H1 (cell line): ENCODE data around the gene FOXN4. TPM values are rescaled to one million over a fixed set of nuclear protein-coding genes. Genes with fewer than 3 reads are reported as not detected.

Experiments
- CTCF ChIA-PET: fragments of 300-600 bp; sonication (Branson Sonifier 250); formaldehyde crosslinking; loops from one replicate; lab custom pipeline; 2021; ENCODE audit not compliant: partially characterized antibody; lab: Charles Lee
- POLR2A ChIA-PET: fragments of 300-600 bp; sonication (Branson Sonifier 250); formaldehyde crosslinking; loops from one replicate; lab custom pipeline; 2021; ENCODE audit warnings: inconsistent platforms; ENCODE audit not compliant: partially characterized antibody; lab: Charles Lee
- DNase-seq, 2 experiments: peaks; one replicate each; pipeline versions ENCODE4 v3.0.0 to v3.0.0-alpha.2; 2010 to 2022; ENCODE audit warnings: low spot score in 2 of 2, low read depth in 1 of 2, mixed read lengths in 1 of 2
- FAIRE-seq: peaks from 2 replicates; lab custom pipeline; 2011; peaks lifted over from hg19 to GRCh38; lab: Jason Lieb, UNC
- H2AFZ ChIP-seq: 2 replicates; pipeline ENCODE4 v1.8.1; 2012; ENCODE audit warnings: low read length, inconsistent platforms
- H2AK5ac ChIP-seq: 2 replicates; pipeline ENCODE4 v1.6.1; 2013; ENCODE audit warnings: low read depth, low read length
- H2BK120ac ChIP-seq: replicated peaks from 2 replicates; pipeline ENCODE3; 2013; ENCODE audit warnings: low read depth, low read length, inconsistent platforms
- H2BK12ac ChIP-seq: 2 replicates; pipeline ENCODE4 v1.6.1; 2013; ENCODE audit warnings: low read depth, low read length
- H2BK15ac ChIP-seq: 2 replicates; pipeline ENCODE4 v1.6.1; 2013; ENCODE audit warnings: low read length
- H2BK20ac ChIP-seq: 2 replicates; pipeline ENCODE4 v1.6.1; 2013; ENCODE audit warnings: low read length
- H2BK5ac ChIP-seq: 2 replicates; pipeline ENCODE4 v1.6.1; 2013; ENCODE audit warnings: low read depth, low read length
- H3K14ac ChIP-seq: 2 replicates; pipeline ENCODE4 v1.6.1; 2013; ENCODE audit warnings: inconsistent platforms; ENCODE audit not compliant: insufficient read length
- H3K18ac ChIP-seq: 2 replicates; pipeline ENCODE4 v1.6.1; 2013; ENCODE audit warnings: low read length; ENCODE audit errors: extremely low read depth
- H3K23ac ChIP-seq: 2 replicates; pipeline ENCODE4 v1.6.1; 2013; ENCODE audit warnings: inconsistent platforms; ENCODE audit not compliant: insufficient read length
- H3K23me2 ChIP-seq: 2 replicates; pipeline ENCODE4 v1.6.1; 2013; ENCODE audit warnings: low read depth, low read length
- H3K27ac ChIP-seq: 2 replicates; pipeline ENCODE4 v1.6.1; 2011; ENCODE audit warnings: low read depth, low read length, inconsistent platforms
- H3K27me3 ChIP-seq, 4 experiments: replicated peaks in 1 of 4; 1 replicate in 1 of 4; 2 replicates in 3 of 4; pipeline versions ENCODE4 v1.6.1 to v1.8.1; 2011 to 2013; ENCODE audit warnings: low read length in 3 of 4, mild to moderate bottlenecking in 3 of 4, inconsistent platforms in 2 of 4, mixed read lengths in 2 of 4, moderate library complexity in 1 of 4; ENCODE audit not compliant: control insufficient read depth in 3 of 4, insufficient read depth in 3 of 4; ENCODE audit errors: extremely low read depth in 1 of 4
- H3K36me3 ChIP-seq, 4 experiments: 2 replicates each; pipeline versions ENCODE4 v1.6.1 to v1.8.1; 2011 to 2013; ENCODE audit warnings: mild to moderate bottlenecking in 4 of 4, low read length in 3 of 4, moderate library complexity in 2 of 4, control low read depth in 1 of 4, inconsistent platforms in 1 of 4; ENCODE audit not compliant: insufficient read depth in 4 of 4, control insufficient read depth in 2 of 4
- H3K4ac ChIP-seq: replicated peaks from 2 replicates; pipeline ENCODE3; 2013; ENCODE audit warnings: low read length, low read depth, mixed read lengths, inconsistent platforms; ENCODE audit not compliant: insufficient read length
- H3K4me1 ChIP-seq, 4 experiments: replicated peaks in 1 of 4; 1 replicate in 1 of 4; 2 replicates in 3 of 4; pipeline versions ENCODE4 v1.6.1 to v1.8.1; 2011 to 2013; ENCODE audit warnings: low read length in 3 of 4, inconsistent platforms in 2 of 4, mixed read lengths in 1 of 4; ENCODE audit not compliant: insufficient read depth in 4 of 4, control insufficient read depth in 3 of 4
- H3K4me2 ChIP-seq, 2 experiments: 2 replicates each; pipeline versions ENCODE4 v1.6.1 to v1.8.1; 2011 to 2013; ENCODE audit warnings: low read depth in 2 of 2, low read length in 2 of 2, control low read depth in 1 of 2, inconsistent platforms in 1 of 2, mild to moderate bottlenecking in 1 of 2; ENCODE audit not compliant: insufficient read depth in 1 of 2
- H3K4me3 ChIP-seq, 4 experiments: fragments of 200-600, 300-600 bp in 1 of 4; sonication (generic), shearing (Covaris generic), sonication (Bioruptor Twin) in 1 of 4; 2 replicates each; pipeline versions ENCODE4 v1.5.1 to v1.8.1; 2011 to 2016; ENCODE audit warnings: low read length in 4 of 4, low read depth in 3 of 4, control low read depth in 2 of 4, inconsistent platforms in 2 of 4, mild to moderate bottlenecking in 2 of 4, mixed read lengths in 1 of 4, moderate library complexity in 1 of 4; ENCODE audit not compliant: insufficient read depth in 2 of 4; ENCODE audit errors: extremely low read depth in 1 of 4
- H3K56ac ChIP-seq: replicated peaks from 2 replicates; pipeline ENCODE3; 2013; ENCODE audit warnings: low read depth, mild to moderate bottlenecking, mixed read lengths, low read length, inconsistent platforms; ENCODE audit not compliant: insufficient read length
- H3K79me1 ChIP-seq: 2 replicates; pipeline ENCODE4 v1.6.1; 2013; ENCODE audit warnings: low read depth, low read length, control low read depth
- H3K79me2 ChIP-seq, 2 experiments: 2 replicates each; pipeline versions ENCODE4 v1.6.1 to v1.8.1; 2012 to 2013; ENCODE audit warnings: low read length in 2 of 2, mild to moderate bottlenecking in 2 of 2, inconsistent platforms in 1 of 2; ENCODE audit not compliant: insufficient read depth in 2 of 2, control insufficient read depth in 1 of 2
- H3K9ac ChIP-seq, 4 experiments: replicated peaks in 1 of 4; 1 replicate in 1 of 4; 2 replicates in 3 of 4; pipeline versions ENCODE4 v1.6.1 to v1.8.1; 2011 to 2013; ENCODE audit warnings: low read depth in 3 of 4, low read length in 3 of 4, control low read depth in 2 of 4, mild to moderate bottlenecking in 2 of 4, moderate library complexity in 2 of 4, inconsistent platforms in 1 of 4; ENCODE audit errors: extremely low read depth in 1 of 4
- H3K9me3 ChIP-seq, 2 experiments: 2 replicates each; pipeline versions ENCODE4 v1.6.1 to v1.8.1; 2012 to 2013; ENCODE audit warnings: mild to moderate bottlenecking in 2 of 2, moderate library complexity in 2 of 2, control low read depth in 1 of 2, inconsistent platforms in 1 of 2, low read depth in 1 of 2, low read length in 1 of 2, mixed read lengths in 1 of 2; ENCODE audit not compliant: insufficient read depth in 2 of 2
- H4K20me1 ChIP-seq, 2 experiments: replicated peaks in 1 of 2; 2 replicates each; pipeline versions ENCODE3 to v1.8.1; 2011 to 2013; ENCODE audit warnings: inconsistent platforms in 2 of 2, low read length in 2 of 2, mild to moderate bottlenecking in 1 of 2; ENCODE audit not compliant: insufficient read depth in 2 of 2, control insufficient read depth in 1 of 2
- H4K5ac ChIP-seq: 2 replicates; pipeline ENCODE4 v1.6.1; 2013; ENCODE audit warnings: low read length, low read depth, mixed read lengths, inconsistent platforms; ENCODE audit not compliant: insufficient read length
- H4K8ac ChIP-seq: 2 replicates; pipeline ENCODE4 v1.8.0; 2013; ENCODE audit warnings: mild to moderate bottlenecking, moderate library complexity, low read length, inconsistent platforms; ENCODE audit not compliant: insufficient read depth; ENCODE audit errors: extremely low read depth
- H4K91ac ChIP-seq: replicated peaks from 2 replicates; pipeline ENCODE3; 2013; ENCODE audit warnings: low read length, mixed read lengths, inconsistent platforms; ENCODE audit not compliant: insufficient read length
- BCL11A ChIP-seq, 2 experiments: IDR thresholded peaks; one replicate each; pipeline ENCODE4 v1.6.1; 2011; ENCODE audit warnings: low read depth in 2 of 2, low read length in 2 of 2, mild to moderate bottlenecking in 2 of 2
- BRCA1 ChIP-seq: IDR thresholded peaks from 2 replicates; pipeline ENCODE4 v1.6.1; 2012; ENCODE audit warnings: low read depth, low read length, improper control_type of control experiment
- CBX8 ChIP-seq: fragments of 300-800, 300-1000 bp; sonication (generic); IDR thresholded peaks from 2 replicates; pipeline ENCODE4 v1.7.1; 2016; ENCODE audit warnings: low read depth, low read length, borderline replicate concordance
- CHD2 ChIP-seq: IDR thresholded peaks from 2 replicates; pipeline ENCODE4 v1.6.1; 2012; ENCODE audit warnings: low read length, improper control_type of control experiment
- E2F6 ChIP-seq: IDR thresholded peaks from 2 replicates; pipeline ENCODE4 v1.6.1; 2012; ENCODE audit warnings: inconsistent platforms
- GTF2F1 ChIP-seq: IDR thresholded peaks from 2 replicates; pipeline ENCODE4 v1.6.1; 2012; ENCODE audit warnings: low read depth, low read length, improper control_type of control experiment, borderline replicate concordance
- MAX ChIP-seq: IDR thresholded peaks from 2 replicates; pipeline ENCODE4 v1.6.1; 2012; ENCODE audit warnings: inconsistent platforms
- POLR2A ChIP-seq, 2 experiments: IDR thresholded peaks; 1 replicate in 1 of 2; 2 replicates in 1 of 2; pipeline ENCODE4 v1.6.1; 2011; ENCODE audit warnings: low read depth in 2 of 2, low read length in 2 of 2, mild to moderate bottlenecking in 2 of 2; ENCODE audit errors: control extremely low read depth in 1 of 2
- POLR2AphosphoS5 ChIP-seq: IDR thresholded peaks from 2 replicates; pipeline ENCODE4 v1.6.1; 2011; ENCODE audit warnings: low read depth, low read length
- RAD21 ChIP-seq, 2 experiments: IDR thresholded peaks in 1 of 2; conservative IDR thresholded peaks in 1 of 2; 2 replicates each; pipeline ENCODE4 v1.6.1; 2011; ENCODE audit warnings: low read depth in 2 of 2, low read length in 2 of 2, improper control_type of control experiment in 1 of 2, inconsistent platforms in 1 of 2, mild to moderate bottlenecking in 1 of 2, moderate library complexity in 1 of 2
- RFX5 ChIP-seq: IDR thresholded peaks from 2 replicates; pipeline ENCODE4 v1.6.1; 2011; ENCODE audit warnings: low read depth, low read length, improper control_type of control experiment, borderline replicate concordance
- SIN3A ChIP-seq, 2 experiments: IDR thresholded peaks in 1 of 2; conservative IDR thresholded peaks in 1 of 2; 2 replicates each; pipeline ENCODE4 v1.6.1; 2011 to 2012; ENCODE audit warnings: low read length in 2 of 2, improper control_type of control experiment in 1 of 2, low read depth in 1 of 2, mild to moderate bottlenecking in 1 of 2
- SP2 ChIP-seq: IDR thresholded peaks from 2 replicates; pipeline ENCODE4 v1.6.1; 2012; ENCODE audit warnings: mild to moderate bottlenecking, low read length, inconsistent platforms
- YY1 ChIP-seq: IDR thresholded peaks from 2 replicates; pipeline ENCODE4 v1.6.1; 2011; ENCODE audit warnings: low read depth, mild to moderate bottlenecking, low read length
- WGBS, 2 experiments: shearing (Covaris generic) in 1 of 2; methylation state at CpG; one replicate each; pipeline versions ENCODE4 v1.1.6 to v1.1.7; 2013 to 2015; ENCODE audit warnings: low lambda C conversion rate in 2 of 2, mixed read lengths in 2 of 2, inconsistent platforms in 1 of 2, low coverage in 1 of 2, missing lambda C conversion rate in 1 of 2; ENCODE audit not compliant: insufficient replicate concordance in 2 of 2, insufficient coverage in 1 of 2, insufficient read length in 1 of 2; ENCODE audit errors: extremely low coverage in 1 of 2, missing lambda C conversion rate in 1 of 2; 5-methylcytosine and 5-hydroxymethylcytosine counted together
- polyA plus RNA-seq, 7 experiments: library from polyadenylated mRNA; depleted of rRNA in 3 of 7; stranded (reverse) in 5 of 7; unstranded in 2 of 7; fragments of >200 nt in 5 of 7; fragments of 200-250 nt in 2 of 7; gene quantifications; 1 replicate in 5 of 7; 2 replicates in 1 of 7; 4 replicates in 1 of 7; pipeline versions ENCODE4 v1.2.1 to v1.2.3, GENCODE V29; 2011 to 2013; ENCODE audit warnings: missing spikeins in 2 of 7, mixed read lengths in 2 of 7
- total RNA-seq: library from RNA; stranded (reverse); fragmentation: NEBNext Ultra II Directional; extraction: Animal tissue kit (Norgen Biotek cat#: 25700); gene quantifications from 2 replicates; pipeline ENCODE4 v1.2.1, GENCODE V29; 2021

The FOXN4 gene
- total and polyA plus RNA-seq, 2 of the 8 experiments (the other 6 are each of a cell fraction or from before 2014, with no cell fraction given), result 0.26 to 0.29 TPM

GRCh38 chr12:109336593-109336992, 27.5 kb upstream of the FOXN4 start:
- H3K4ac ChIP-seq, result no peak overlapping the region
- DNase-seq (no peak), FAIRE-seq (no peak)
- no peak overlapping the region for H2AK5ac ChIP-seq
- H2BK120ac ChIP-seq, result no peak overlapping the region
- H3K9ac ChIP-seq, result no peak overlapping the region
- no peak overlapping the region for H3K18ac ChIP-seq
- H3K36me3 ChIP-seq, result no peaks in the 10 kb centered on the region
- no peak overlapping the region for H3K4me3 ChIP-seq
- CTCF ChIA-PET, result no interaction called here
- H3K14ac ChIP-seq, result no peak overlapping the region
- POLR2A ChIA-PET, result no interaction called here
- H3K9me3 ChIP-seq, result no peaks in the 10 kb centered on the region
- no peak overlapping the region for H3K4me2 ChIP-seq
- H3K27me3 ChIP-seq, result no peaks in the 10 kb centered on the region; a peak in 1 of 7 replicates
- 73% methylated on average over 1 of the region's 1 CpG; no CpG with 5 or more reads in 1 of the 2 experiments for WGBS, 2 experiments
- no peaks in the 10 kb centered on the region for H3K23me2 ChIP-seq
- no peak overlapping the region for H2BK20ac ChIP-seq
- no peak overlapping the region for H4K91ac ChIP-seq
- no peaks in the 10 kb centered on the region for H4K20me1 ChIP-seq
- no peak overlapping the region for H3K56ac ChIP-seq
- no peak overlapping the region for H2AFZ ChIP-seq
- H4K5ac ChIP-seq, result no peak overlapping the region
- H2BK5ac ChIP-seq, result no peak overlapping the region
- H3K79me2 ChIP-seq, result no peaks in the 10 kb centered on the region
- H4K8ac ChIP-seq, result no peak overlapping the region
- H3K27ac ChIP-seq, result no peak overlapping the region
- H2BK15ac ChIP-seq, result no peak overlapping the region
- no peak overlapping the region for H2BK12ac ChIP-seq
- H3K23ac ChIP-seq, result no peak overlapping the region
- H3K4me1 ChIP-seq, result no peaks in the 10 kb centered on the region
- H3K79me1 ChIP-seq, result no peaks in the 10 kb centered on the region
- TF ChIP-seq GTF2F1 (no peak), BCL11A (IDR thresholded peaks at IDR 0.05; ENCODE audit: low read depth in 2 of 2, low read length in 2 of 2) (no peak), RFX5 (no peak), CHD2 (no peak), YY1 (no peak), BRCA1 (no peak), SP2 (no peak), POLR2AphosphoS5 (no peak), MAX (no peak), POLR2A (IDR thresholded peaks at IDR 0.05; ENCODE audit: control extremely low read depth in 1 of 2, low read depth in 2 of 2, low read length in 2 of 2) (no peak), SIN3A (conservative IDR thresholded peaks at IDR 0.05 in 1 of 2, IDR thresholded peaks at IDR 0.05 in 1 of 2; ENCODE audit: low read depth in 1 of 2, low read length in 2 of 2) (no peak), CBX8 (no peak), E2F6 (no peak), RAD21 (IDR thresholded peaks at IDR 0.05 in 1 of 2, conservative IDR thresholded peaks at IDR 0.05 in 1 of 2; ENCODE audit: low read depth in 2 of 2, low read length in 2 of 2) (no peak)
